WERI-Rb-1 (cell line): ENCODE data around the gene GHRH.

ENCODE experiments used
- DNase-seq: peaks from one replicate; pipeline ENCODE4 v3.0.0-alpha.2; 2020
- H3K27ac ChIP-seq: fragments of 250-450 bp; sonication (Bioruptor Pico); 2 replicates; pipeline ENCODE4 v1.5.1; 2020; ENCODE audit warnings: mild to moderate bottlenecking, moderate library complexity
- H3K27me3 ChIP-seq: fragments of 250-450 bp; sonication (Bioruptor Pico); 2 replicates; pipeline ENCODE4 v1.5.1; 2021; ENCODE audit warnings: mild to moderate bottlenecking, low read depth, moderate library complexity; ENCODE audit not compliant: insufficient read depth, severe bottlenecking
- H3K36me3 ChIP-seq: fragments of 250-450 bp; sonication (Bioruptor Pico); 2 replicates; pipeline ENCODE4 v1.5.1; 2020; ENCODE audit warnings: mild to moderate bottlenecking, moderate library complexity
- H3K4me3 ChIP-seq: 2 replicates; pipeline ENCODE4 v1.5.1; 2011; ENCODE audit warnings: low read depth, mild to moderate bottlenecking, control low read depth, low read length
- H3K9me3 ChIP-seq: fragments of 250-450 bp; sonication (Bioruptor Pico); 2 replicates; pipeline ENCODE4 v1.5.1; 2021; ENCODE audit warnings: mild to moderate bottlenecking, moderate library complexity; ENCODE audit not compliant: severe bottlenecking
- CTCF ChIP-seq: IDR thresholded peaks from 2 replicates; pipeline ENCODE4 v1.5.1; 2011; ENCODE audit warnings: low read depth, mild to moderate bottlenecking, control low read depth, inconsistent platforms, low read length

The GHRH gene

GRCh38 chr20:37305839-37306238 is 44.2 kb upstream of the GHRH start:
- Histone ChIP-seq H3K27ac (no peak overlapping the region), H3K27me3 (no peaks in the 10 kb centered on the region), H3K4me3 (no peak overlapping the region), H3K36me3 (peaks cover 17% of the 10 kb centered on the region), H3K9me3 (no peaks in the 10 kb centered on the region)
- DNase-seq: no peak
- no peak for TF ChIP-seq CTCF

- H3K36me3 ChIP-seq: peaks cover 17% of the 10 kb centered on the region
- H3K27ac ChIP-seq: no peak overlapping the region
- no peaks in the 10 kb centered on the region for H3K27me3 ChIP-seq
- no peak for TF ChIP-seq CTCF
- DNase-seq: no peak
- H3K4me3 ChIP-seq: no peak overlapping the region
- no peaks in the 10 kb centered on the region for H3K9me3 ChIP-seq
These were observed 43.5 kb upstream of the GHRH start for GRCh38 chr20:37305079-37305478.

- TF ChIP-seq CTCF: no peak
- no peak for DNase-seq
- H3K4me3 ChIP-seq: no peak overlapping the region
- peaks cover 22% of the 10 kb centered on the region for H3K36me3 ChIP-seq
- H3K27me3 ChIP-seq: no peaks in the 10 kb centered on the region
- H3K9me3 ChIP-seq: no peaks in the 10 kb centered on the region
- H3K27ac ChIP-seq: no peak overlapping the region
These were observed 42.0 kb upstream of the GHRH start for GRCh38 chr20:37303637-37304036.

GRCh38 chr20:37302981-37303380 is 41.4 kb upstream of the GHRH start:
- H3K9me3 ChIP-seq: no peaks in the 10 kb centered on the region
- H3K27me3 ChIP-seq: no peaks in the 10 kb centered on the region
- no peak for TF ChIP-seq CTCF
- peaks cover 26% of the 10 kb centered on the region for H3K36me3 ChIP-seq
- DNase-seq: no peak
- H3K4me3 ChIP-seq: no peak overlapping the region
- no peak overlapping the region for H3K27ac ChIP-seq

- peaks cover 26% of the 10 kb centered on the region for H3K36me3 ChIP-seq
- no peak overlapping the region for H3K4me3 ChIP-seq
- no peaks in the 10 kb centered on the region for H3K27me3 ChIP-seq
- H3K27ac ChIP-seq: no peak overlapping the region
- DNase-seq: no peak
- no peak for TF ChIP-seq CTCF
- no peaks in the 10 kb centered on the region for H3K9me3 ChIP-seq
These were observed 39.9 kb upstream of the GHRH start for GRCh38 chr20:37301558-37301957.

GRCh38 chr20:37301120-37301519 is 39.5 kb upstream of the GHRH start:
- TF ChIP-seq CTCF: no peak
- peaks cover 26% of the 10 kb centered on the region for H3K36me3 ChIP-seq

More at GRCh38 chr20:37301120-37301519, 39.5 kb upstream of the GHRH start:
- H3K27ac ChIP-seq: no peak overlapping the region
- no peak for DNase-seq
- no peaks in the 10 kb centered on the region for H3K9me3 ChIP-seq
- H3K4me3 ChIP-seq: no peak overlapping the region
- H3K27me3 ChIP-seq: no peaks in the 10 kb centered on the region
